ENCODE data around the gene NRG3. TPM values are rescaled to one million over a fixed set of nuclear protein-coding genes. Genes with fewer than 3 reads are reported as not detected.

NRG3 gene
- total RNA-seq, 4 donors from 2014 or later, result 0.54 TPM; not detected in 3

- 45 to 58% methylated on average over 2 of the region's 2 CpGs for whole genome bisulfite sequencing, 2 donors (ENCODE audit: low coverage in 1 of 2)
- H3K27me3 ChIP-seq, result no peaks in the 10 kb centered on the region
- no peaks in the 10 kb centered on the region for H3K9me3 ChIP-seq
- no peak overlapping the region for H3K4me3 ChIP-seq
- H3K4me1 ChIP-seq, result no peaks in the 10 kb centered on the region
- no peaks in the 10 kb centered on the region for H3K36me3 ChIP-seq
- H3K27ac ChIP-seq, result no peak overlapping the region
- TF ChIP-seq EP300 (IDR thresholded peaks at IDR 0.05) (no peak), POLR2AphosphoS5 (IDR thresholded peaks at IDR 0.05) (no peak), CTCF (IDR thresholded peaks at IDR 0.05) (no peak), POLR2A (IDR thresholded peaks at IDR 0.05) (no peak)
- no peak for ATAC-seq
These were observed 193.5 kb downstream of the NRG3 start for GRCh38 chr10:82068501-82068900.

GRCh38 chr10:82071231-82071630 is 196.2 kb downstream of the NRG3 start:
- no peaks in the 10 kb centered on the region for H3K36me3 ChIP-seq
- TF ChIP-seq CTCF (IDR thresholded peaks at IDR 0.05) (no peak), POLR2A (IDR thresholded peaks at IDR 0.05) (no peak), EP300 (IDR thresholded peaks at IDR 0.05) (no peak), POLR2AphosphoS5 (IDR thresholded peaks at IDR 0.05) (no peak)
- H3K9me3 ChIP-seq, result no peaks in the 10 kb centered on the region
- no peak overlapping the region for H3K4me3 ChIP-seq
- WGBS, 2 donors (ENCODE audit: low coverage in 1 of 2), result 53 to 70% methylated on average over 2 of the region's 2 CpGs
- H3K27me3 ChIP-seq, result no peaks in the 10 kb centered on the region
- ATAC-seq, result no peak
- no peaks in the 10 kb centered on the region for H3K4me1 ChIP-seq
- H3K27ac ChIP-seq, result no peak overlapping the region

GRCh38 chr10:82072124-82072523 is 197.1 kb downstream of the NRG3 start:
- H3K4me1 ChIP-seq, result no peaks in the 10 kb centered on the region
- WGBS, 2 donors (ENCODE audit: low coverage in 1 of 2), result 82 to 84% methylated on average over 4 of the region's 4 CpGs
- H3K27ac ChIP-seq, result no peak overlapping the region
- TF ChIP-seq POLR2A (IDR thresholded peaks at IDR 0.05) (no peak), EP300 (IDR thresholded peaks at IDR 0.05) (no peak), CTCF (IDR thresholded peaks at IDR 0.05) (no peak), POLR2AphosphoS5 (IDR thresholded peaks at IDR 0.05) (no peak)
- H3K27me3 ChIP-seq, result no peaks in the 10 kb centered on the region
- no peaks in the 10 kb centered on the region for H3K9me3 ChIP-seq
- H3K4me3 ChIP-seq, result no peak overlapping the region
- ATAC-seq, result no peak
- no peaks in the 10 kb centered on the region for H3K36me3 ChIP-seq

- no peak overlapping the region for H3K4me3 ChIP-seq
- no peaks in the 10 kb centered on the region for H3K4me1 ChIP-seq
- WGBS, 2 donors (ENCODE audit: low coverage in 1 of 2), result 58 to 60% methylated on average over 3 of the region's 3 CpGs
- ATAC-seq, result no peak
- no peak overlapping the region for H3K27ac ChIP-seq
- H3K9me3 ChIP-seq, result no peaks in the 10 kb centered on the region
- H3K36me3 ChIP-seq, result no peaks in the 10 kb centered on the region
- no peaks in the 10 kb centered on the region for H3K27me3 ChIP-seq
- no peak for TF ChIP-seq POLR2A (IDR thresholded peaks at IDR 0.05)
- TF ChIP-seq POLR2AphosphoS5 (IDR thresholded peaks at IDR 0.05), result no peak
- TF ChIP-seq CTCF (IDR thresholded peaks at IDR 0.05), result no peak
- no peak for TF ChIP-seq EP300 (IDR thresholded peaks at IDR 0.05)
These were observed 200.6 kb downstream of the NRG3 start for GRCh38 chr10:82075605-82076004.

- no peaks in the 10 kb centered on the region for H3K27me3 ChIP-seq
- ATAC-seq, result no peak
- 56 to 90% methylated on average over 1 to 2 of the region's 2 CpGs for WGBS, 2 donors (ENCODE audit: low coverage in 1 of 2)
- H3K4me1 ChIP-seq, result no peaks in the 10 kb centered on the region
- no peaks in the 10 kb centered on the region for H3K36me3 ChIP-seq
- H3K4me3 ChIP-seq, result no peak overlapping the region
- TF ChIP-seq CTCF (IDR thresholded peaks at IDR 0.05) (no peak), POLR2A (IDR thresholded peaks at IDR 0.05) (no peak), EP300 (IDR thresholded peaks at IDR 0.05) (no peak), POLR2AphosphoS5 (IDR thresholded peaks at IDR 0.05) (no peak)
- H3K9me3 ChIP-seq, result no peaks in the 10 kb centered on the region
- H3K27ac ChIP-seq, result no peak overlapping the region
These were observed 209.5 kb downstream of the NRG3 start for GRCh38 chr10:82084496-82084895.

All from gastroesophageal sphincter (tissue), 4 donors.